HG02981 (cell line): ENCODE results near the gene VPS11.
"Not testable (repeated sequence)": the region's sequence is repeated elsewhere in the genome, so short reads cannot be mapped to it uniquely, and the experiment has no call there.

Source experiments
- ATAC-seq: cut with Tn5 transposase; IDR thresholded peaks from one replicate; pipeline ENCODE4 v1.9.1; 2021; ENCODE audit warnings: mild to moderate bottlenecking, moderate library complexity; ENCODE audit not compliant: unreplicated experiment

The VPS11 gene

DNA sequence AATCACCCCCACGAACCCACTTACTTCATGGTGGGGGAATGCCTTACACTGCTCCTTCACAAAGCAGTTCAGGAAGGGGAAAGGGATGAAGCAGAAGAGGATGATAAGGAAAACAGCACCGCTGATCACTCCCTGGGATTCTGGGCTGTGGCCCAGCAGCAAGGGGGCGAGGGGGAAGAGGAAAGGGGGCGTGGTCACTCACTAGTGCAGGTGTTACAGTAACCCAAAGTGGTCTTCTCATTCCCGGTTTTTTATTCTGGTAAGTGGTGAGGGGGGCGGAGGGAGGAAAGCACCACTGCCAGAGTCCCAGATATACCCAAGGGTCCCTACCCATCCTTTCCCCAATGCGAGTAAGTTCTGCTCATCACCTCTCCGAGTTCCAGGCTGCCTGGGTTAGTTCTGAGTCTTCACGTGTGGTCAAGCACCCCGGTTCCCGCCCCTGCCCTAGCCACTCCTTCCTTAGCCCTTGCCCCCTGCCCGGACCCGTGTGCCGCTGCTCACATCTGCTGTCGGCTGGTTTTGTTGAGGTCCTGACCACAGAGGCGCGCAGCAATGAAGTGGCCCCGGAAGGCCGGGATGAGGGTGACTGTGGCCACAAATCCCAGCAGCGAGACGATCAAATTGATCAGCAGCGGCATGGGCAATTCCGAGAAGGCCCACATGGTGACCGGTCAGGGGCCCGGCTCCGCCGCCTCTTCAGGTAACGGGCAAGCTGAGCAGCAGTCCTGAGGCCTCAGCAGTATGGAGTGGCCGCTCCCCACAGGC, 33.6 kb downstream of the VPS11 start:
- peak; percentile 21 for ATAC-seq

- ATAC-seq, result peak; percentile 68
Observed at GRCh38 chr11:119101759-119102423, 34.3 kb downstream of the VPS11 start, which contains the start of gene DPAGT1. Gene DPAGT1 (minus strand): TSS chr11:119101853. CDS start chr11:119101655, 198 bp downstream.

- not testable (repeated sequence) for ATAC-seq
Observed at GRCh38 chr11:119103161-119103664, 35.6 kb downstream of the VPS11 start.

- ATAC-seq, result no peak
Observed at GRCh38 chr11:119103793-119104192, 36.2 kb downstream of the VPS11 start.

- peak; percentile 71 for ATAC-seq
Observed at GRCh38 chr11:119106564-119107537, 39.2 kb downstream of the VPS11 start, which contains the start of gene C2CD2L. Gene C2CD2L (plus strand): TSS chr11:119107344. CDS start chr11:119107742, 398 bp downstream.

DNA sequence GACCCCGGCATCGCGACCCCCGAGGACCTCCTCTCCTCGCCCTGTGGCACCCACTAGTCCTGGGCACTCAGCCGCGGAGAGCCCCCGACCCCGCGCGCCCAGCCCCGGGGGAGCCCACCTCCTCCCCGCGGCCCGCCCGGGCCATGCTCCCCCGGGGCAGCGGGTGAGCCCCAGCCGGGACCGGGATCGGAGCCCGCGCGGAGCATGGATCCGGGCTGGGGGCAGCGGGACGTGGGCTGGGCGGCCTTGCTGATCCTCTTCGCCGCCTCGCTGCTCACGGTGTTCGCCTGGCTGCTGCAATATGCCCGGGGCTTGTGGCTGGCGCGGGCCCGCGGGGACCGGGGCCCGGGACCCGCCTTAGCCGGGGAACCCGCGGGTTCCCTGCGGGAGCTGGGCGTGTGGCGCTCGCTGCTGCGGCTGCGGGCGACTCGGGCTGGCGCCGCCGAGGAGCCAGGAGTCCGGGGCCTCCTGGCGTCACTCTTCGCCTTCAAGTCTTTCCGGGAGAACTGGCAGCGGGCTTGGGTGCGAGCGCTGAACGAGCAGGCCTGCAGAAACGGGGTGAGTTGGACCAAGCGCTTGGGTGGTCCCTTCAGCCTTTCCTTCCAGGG, 40.0 kb downstream of the VPS11 start:
- peak; percentile 24 for ATAC-seq

DNA sequence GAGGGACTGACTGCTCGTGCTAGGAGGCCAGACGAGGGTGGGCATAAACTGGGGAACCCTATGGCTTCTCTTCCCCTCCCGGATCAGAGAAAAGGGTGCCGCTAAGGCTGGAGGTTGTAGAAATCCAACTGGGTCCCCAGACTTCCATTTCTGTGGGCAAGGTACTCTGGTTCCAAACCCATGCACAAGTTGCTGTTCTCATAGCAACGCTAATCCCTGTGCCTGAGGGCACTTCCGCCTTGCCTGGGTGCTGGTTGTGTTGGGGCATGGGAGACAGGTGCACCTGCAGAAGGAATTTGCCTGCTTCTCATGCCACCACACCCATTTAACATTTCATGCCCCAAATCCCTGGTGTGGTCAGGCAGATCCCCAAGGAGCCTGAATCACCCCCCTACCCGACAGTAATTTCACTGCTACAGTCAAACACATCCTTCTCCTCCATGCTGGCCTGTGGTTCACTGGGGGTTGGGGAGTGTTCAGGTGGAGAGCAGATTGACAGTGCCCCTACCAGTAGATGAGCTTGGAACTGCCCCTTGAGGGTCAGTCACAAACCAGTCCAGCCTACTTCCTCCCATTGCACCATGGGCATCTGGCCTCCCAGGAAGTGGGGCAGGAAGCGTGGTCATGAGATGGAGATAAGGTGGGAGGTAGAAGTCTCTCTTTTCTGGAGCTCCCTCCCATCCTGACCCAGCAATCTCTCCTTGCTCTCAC, 40.7 kb downstream of the VPS11 start:
- no peak for ATAC-seq

GRCh38 chr11:119108857-119109221, 41.2 kb downstream of the VPS11 start:
- no peak for ATAC-seq

DNA sequence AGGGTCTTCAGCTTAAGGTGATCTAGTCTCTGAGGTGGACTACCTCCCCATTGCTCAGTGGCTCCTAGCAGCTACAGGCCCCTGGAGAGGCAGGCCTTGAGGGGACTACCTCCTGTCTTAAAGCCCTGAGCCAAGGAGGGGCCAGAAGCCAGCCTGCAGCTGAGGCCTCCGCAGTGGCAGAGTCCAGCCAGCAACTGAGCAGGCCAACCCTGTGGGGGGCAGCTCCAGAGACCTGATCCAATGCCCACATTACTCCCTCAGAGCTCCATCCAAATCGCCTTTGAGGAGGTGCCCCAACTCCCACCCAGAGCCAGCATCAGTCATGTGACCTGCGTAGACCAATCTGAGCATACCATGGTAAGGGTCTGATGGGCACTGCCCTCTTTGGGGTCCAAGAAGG, 42.2 kb downstream of the VPS11 start:
- no peak for ATAC-seq

DNA sequence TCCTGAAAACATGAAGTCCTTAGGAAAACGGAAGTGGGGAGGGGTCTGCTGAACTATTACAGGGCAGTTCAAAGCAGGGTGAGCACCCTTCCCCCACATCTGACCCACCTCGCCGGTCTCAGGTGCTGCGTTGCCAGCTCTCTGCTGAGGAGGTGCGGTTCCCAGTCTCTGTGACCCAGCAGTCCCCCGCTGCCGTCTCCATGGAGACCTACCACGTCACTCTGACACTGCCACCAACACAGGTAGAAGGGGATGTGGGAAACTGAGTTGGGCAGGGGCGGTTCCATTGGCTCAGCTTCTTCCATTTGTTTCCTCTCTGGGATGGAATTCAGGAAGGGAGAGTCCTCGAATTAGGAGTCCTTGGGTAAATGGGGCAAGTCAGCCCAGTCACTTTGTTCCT, 42.8 kb downstream of the VPS11 start:
- no peak for ATAC-seq

DNA sequence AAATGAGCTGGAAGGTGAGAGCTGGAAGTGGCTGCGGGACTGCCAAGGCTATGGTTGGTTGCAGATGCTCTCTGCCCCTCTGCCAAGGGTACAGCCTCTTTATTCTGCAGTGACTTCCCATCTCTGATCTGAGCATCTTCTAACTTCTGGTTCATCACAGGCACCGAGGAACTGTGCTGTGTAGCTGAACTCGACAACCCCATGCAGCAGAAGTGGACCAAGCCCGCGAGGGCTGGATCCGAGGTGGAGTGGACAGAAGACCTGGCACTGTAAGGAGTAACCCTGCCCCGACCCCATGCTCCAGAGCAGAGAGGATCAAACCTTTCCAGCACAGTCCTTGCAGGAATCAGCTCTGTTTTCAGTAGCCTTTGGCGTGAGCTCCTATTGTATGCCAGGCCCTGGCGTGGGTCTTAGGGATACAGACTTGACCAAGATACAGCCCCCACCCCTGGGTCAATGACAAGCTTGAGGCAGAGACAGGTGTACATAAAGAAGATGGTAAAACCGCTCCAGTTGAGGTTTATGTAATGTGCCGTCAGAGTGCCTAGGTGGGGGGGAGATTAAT, 43.8 kb downstream of the VPS11 start:
- ATAC-seq, result no peak

DNA sequence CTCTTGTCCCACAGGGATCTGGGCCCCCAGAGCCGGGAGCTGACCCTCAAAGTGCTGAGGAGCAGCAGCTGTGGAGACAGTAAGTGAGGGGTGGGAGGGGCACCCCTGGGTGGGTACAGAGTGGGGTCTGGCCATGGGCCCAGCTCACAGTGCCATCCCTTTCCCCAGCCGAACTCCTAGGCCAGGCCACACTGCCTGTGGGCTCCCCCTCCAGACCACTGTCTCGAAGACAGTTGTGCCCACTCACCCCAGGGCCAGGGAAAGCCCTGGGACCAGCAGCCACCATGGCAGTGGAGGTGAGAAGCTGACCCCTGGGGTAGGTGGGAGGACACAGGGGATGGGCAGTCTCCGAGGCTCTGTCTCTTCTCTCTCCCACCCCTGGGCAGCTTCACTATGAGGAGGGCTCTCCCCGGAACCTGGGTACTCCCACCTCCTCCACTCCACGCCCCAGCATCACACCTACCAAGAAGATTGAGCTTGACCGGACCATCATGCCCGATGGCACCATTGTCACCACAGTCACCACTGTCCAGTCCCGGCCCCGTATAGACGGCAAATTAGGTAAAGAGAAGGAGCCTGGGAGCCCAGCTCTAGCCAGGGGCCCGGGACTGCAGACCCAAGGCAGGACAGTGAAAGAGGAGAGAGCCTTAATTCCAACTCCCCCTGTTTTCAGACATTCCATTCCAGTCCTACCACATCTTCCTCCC, 44.8 kb downstream of the VPS11 start:
- ATAC-seq, result no peak

- no peak for ATAC-seq
Observed at GRCh38 chr11:119113716-119114115, 46.1 kb downstream of the VPS11 start.

- no peak for ATAC-seq
Observed at GRCh38 chr11:119114351-119114750, 46.7 kb downstream of the VPS11 start.

DNA sequence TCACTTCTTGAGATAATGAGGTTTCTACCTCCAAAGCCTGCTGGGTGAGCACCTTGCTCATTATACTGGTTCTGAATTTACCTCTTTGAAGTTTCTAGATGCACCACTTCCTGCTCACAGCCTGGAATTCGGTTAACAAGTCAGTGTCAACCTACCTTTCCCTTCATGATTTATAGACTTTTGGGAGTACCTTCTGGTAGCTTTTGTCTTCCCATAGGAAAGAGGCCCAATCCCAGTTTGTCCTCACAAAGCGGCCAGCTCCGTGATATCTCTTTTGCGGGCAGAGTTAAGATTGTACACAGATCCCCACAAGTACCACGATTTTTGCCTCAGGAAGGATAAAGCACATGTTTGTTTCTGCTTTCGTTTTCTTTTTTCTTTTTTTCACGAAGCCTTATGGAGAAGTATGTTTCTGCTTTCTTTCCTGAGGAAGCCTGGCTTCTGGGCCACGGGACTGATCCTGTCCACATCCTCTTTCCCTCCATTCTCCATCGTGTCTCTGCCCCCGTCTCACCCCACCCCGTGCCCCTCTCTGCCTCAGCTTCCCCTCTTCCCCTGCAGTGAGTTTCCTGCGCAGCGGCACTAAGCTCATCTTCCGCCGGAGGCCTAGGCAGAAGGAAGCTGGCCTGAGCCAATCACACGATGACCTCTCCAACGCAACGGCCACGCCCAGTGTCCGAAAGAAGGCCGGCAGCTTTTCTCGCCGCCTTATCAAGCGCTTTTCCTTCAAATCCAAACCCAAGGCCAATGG, 48.0 kb downstream of the VPS11 start:
- ATAC-seq, result no peak

DNA sequence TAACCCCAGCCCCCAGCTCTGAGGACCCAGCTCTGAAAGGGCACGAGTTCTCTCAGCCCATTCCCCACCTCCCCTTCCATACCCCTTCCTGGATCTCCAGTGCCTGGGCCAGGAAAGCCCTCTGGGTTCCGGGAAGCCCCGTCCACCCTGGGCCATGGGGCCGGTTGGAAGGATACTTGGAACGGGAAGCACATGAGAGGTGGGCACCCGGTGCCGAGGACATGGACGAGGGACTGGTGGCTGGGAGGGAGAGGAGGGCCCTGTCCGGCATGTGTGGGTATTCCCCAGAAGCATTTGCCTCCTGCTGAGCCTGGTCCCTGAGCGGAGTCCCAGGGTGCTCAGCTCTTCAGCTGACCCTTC, 48.6 kb downstream of the VPS11 start:
- ATAC-seq, result no peak

DNA sequence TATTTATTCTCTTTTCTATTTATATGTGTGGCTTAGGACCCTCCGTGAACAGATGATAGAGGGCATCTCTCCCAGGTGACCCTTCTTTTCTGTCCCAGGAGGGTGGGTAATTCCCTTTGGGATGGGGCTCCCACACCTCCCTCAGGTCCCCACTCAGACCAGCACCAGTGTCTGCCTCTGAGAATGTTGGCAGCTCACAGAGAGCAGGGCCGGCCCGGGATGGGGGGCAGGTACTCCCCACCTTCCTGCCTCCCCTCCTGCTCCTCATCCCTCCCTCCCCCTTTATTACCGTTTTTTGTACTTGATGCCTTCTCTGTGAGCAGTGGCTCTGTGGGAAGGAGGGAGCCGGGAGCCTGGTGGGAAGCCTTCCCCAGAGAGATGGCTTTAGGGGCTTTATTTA, 49.0 kb downstream of the VPS11 start:
- ATAC-seq, result no peak

GRCh38 chr11:119117004-119117706, 49.5 kb downstream of the VPS11 start:
- no peak for ATAC-seq
